ENCODE measurements around the gene VIT.

VIT gene

GRCh38 chr2:36783246-36783645, 86.7 kb downstream of the VIT start:
- Histone ChIP-seq H3K9ac (ENCODE audit: low read depth, low read length, poor library complexity, severe bottlenecking) (no peak overlapping the region), H4K20me1 (ENCODE audit: insufficient read depth, low read length, poor library complexity, severe bottlenecking) (no peaks in the 10 kb centered on the region), H3K27me3 (ENCODE audit: insufficient read depth, low read length, poor library complexity, severe bottlenecking) (no peaks in the 10 kb centered on the region), H3K4me2 (ENCODE audit: low read depth, low read length, poor library complexity, severe bottlenecking) (no peak overlapping the region), H3K4me3 (ENCODE audit: low read length, poor library complexity, severe bottlenecking) (no peak overlapping the region), H3K79me2 (ENCODE audit: insufficient read depth, low read length) (no peaks in the 10 kb centered on the region), H2AFZ (ENCODE audit: low read length) (no peak overlapping the region), H3K4me1 (ENCODE audit: insufficient read depth, low read length, poor library complexity, severe bottlenecking) (peaks cover 4% of the 10 kb centered on the region), H3K36me3 (ENCODE audit: insufficient read depth, low read length) (no peaks in the 10 kb centered on the region), H3K9me3 (ENCODE audit: insufficient read depth, low read depth, low read length) (no peaks in the 10 kb centered on the region), H3F3A (ENCODE audit: low read depth) (no peaks in the 10 kb centered on the region), H3K9me2 (replicated peaks; ENCODE audit: low read depth, low read length) (no peaks in the 10 kb centered on the region)
- TF ChIP-seq CTCF (conservative IDR thresholded peaks at IDR 0.05; ENCODE audit: low read length) (no peak), EZH2phosphoT487 (IDR thresholded peaks at IDR 0.05; ENCODE audit: borderline replicate concordance) (no peak)

GRCh38 chr2:36785179-36785795, 88.8 kb downstream of the VIT start:
- TF ChIP-seq CTCF (conservative IDR thresholded peaks at IDR 0.05; ENCODE audit: low read length) (peak; percentile 97), EZH2phosphoT487 (IDR thresholded peaks at IDR 0.05; ENCODE audit: borderline replicate concordance) (no peak)
- H3K9me3 ChIP-seq (ENCODE audit: insufficient read depth, low read depth, low read length): no peaks in the 10 kb centered on the region
- H3K9ac ChIP-seq (ENCODE audit: low read depth, low read length, poor library complexity, severe bottlenecking): no peak overlapping the region
- H2AFZ ChIP-seq (ENCODE audit: low read length): peak overlapping the region; percentile 31; the same call in 1 of the 2 replicates
- no peaks in the 10 kb centered on the region for H3K79me2 ChIP-seq (ENCODE audit: insufficient read depth, low read length)
- no peaks in the 10 kb centered on the region for H3F3A ChIP-seq (ENCODE audit: low read depth)
- peaks cover 10% of the 10 kb centered on the region for H3K4me1 ChIP-seq (ENCODE audit: insufficient read depth, low read length, poor library complexity, severe bottlenecking)
- H3K27me3 ChIP-seq (ENCODE audit: insufficient read depth, low read length, poor library complexity, severe bottlenecking): no peaks in the 10 kb centered on the region
- no peaks in the 10 kb centered on the region for H3K9me2 ChIP-seq (replicated peaks; ENCODE audit: low read depth, low read length)
- no peaks in the 10 kb centered on the region for H3K36me3 ChIP-seq (ENCODE audit: insufficient read depth, low read length)
- no peak overlapping the region for H3K4me3 ChIP-seq (ENCODE audit: low read length, poor library complexity, severe bottlenecking)
- H4K20me1 ChIP-seq (ENCODE audit: insufficient read depth, low read length, poor library complexity, severe bottlenecking): no peaks in the 10 kb centered on the region
- peak overlapping the region; percentile 13 for H3K4me2 ChIP-seq (ENCODE audit: low read depth, low read length, poor library complexity, severe bottlenecking)

- no peaks in the 10 kb centered on the region for H3K27me3 ChIP-seq (ENCODE audit: insufficient read depth, low read length, poor library complexity, severe bottlenecking)
- no peaks in the 10 kb centered on the region for H3K9me3 ChIP-seq (ENCODE audit: insufficient read depth, low read depth, low read length)
- no peak for TF ChIP-seq EZH2phosphoT487 (IDR thresholded peaks at IDR 0.05; ENCODE audit: borderline replicate concordance)
- no peak for TF ChIP-seq CTCF (conservative IDR thresholded peaks at IDR 0.05; ENCODE audit: low read length)
- peaks cover 19% of the 10 kb centered on the region for H3K4me1 ChIP-seq (ENCODE audit: insufficient read depth, low read length, poor library complexity, severe bottlenecking)
- H3K9ac ChIP-seq (ENCODE audit: low read depth, low read length, poor library complexity, severe bottlenecking): no peak overlapping the region
- no peaks in the 10 kb centered on the region for H4K20me1 ChIP-seq (ENCODE audit: insufficient read depth, low read length, poor library complexity, severe bottlenecking)
- H2AFZ ChIP-seq (ENCODE audit: low read length): peak overlapping the region; percentile 62; the same call in 1 of the 2 replicates
- H3K4me3 ChIP-seq (ENCODE audit: low read length, poor library complexity, severe bottlenecking): no peak overlapping the region
- no peaks in the 10 kb centered on the region for H3K79me2 ChIP-seq (ENCODE audit: insufficient read depth, low read length)
- no peaks in the 10 kb centered on the region for H3K36me3 ChIP-seq (ENCODE audit: insufficient read depth, low read length)
- no peaks in the 10 kb centered on the region for H3K9me2 ChIP-seq (replicated peaks; ENCODE audit: low read depth, low read length)
- H3F3A ChIP-seq (ENCODE audit: low read depth): no peaks in the 10 kb centered on the region
- peak overlapping the region; percentile 3 for H3K4me2 ChIP-seq (ENCODE audit: low read depth, low read length, poor library complexity, severe bottlenecking)
Observed at GRCh38 chr2:36789181-36789804, 92.8 kb downstream of the VIT start.

All from Loucy (cell line).